K562 (cell line): Measurements from ENCODE around the gene MED17.

Experiments used
- CEBPB ChIP-seq: fragments of 450-650 bp; IDR thresholded peaks from 2 replicates; pipeline ENCODE4 v1.6.1; 2016; ENCODE audit warnings: missing genetic modification characterization, missing compliant biosample characterization
- EZH2 ChIP-seq: IDR thresholded peaks from 2 replicates; pipeline ENCODE4 v1.6.1; 2012; ENCODE audit warnings: low read depth, mild to moderate bottlenecking, inconsistent platforms, low read length, borderline replicate concordance
- FOXA3 ChIP-seq, 2 experiments: fragments of 450-650 bp in 1 of 2; sonication (generic) in 1 of 2; formaldehyde crosslinking; IDR thresholded peaks in 1 of 2; conservative IDR thresholded peaks in 1 of 2; 2 replicates each; pipeline versions ENCODE4 v1.4.0 to v1.8.0; 2020 to 2022; ENCODE audit warnings: mild to moderate bottlenecking in 2 of 2, missing genetic modification reagents in 1 of 2
- HEY1 ChIP-seq: fragments of 250-450 bp; sonication (Bioruptor Pico); IDR thresholded peaks from 2 replicates; pipeline ENCODE4 v1.5.0; 2020; ENCODE audit warnings: mild to moderate bottlenecking, moderate library complexity, borderline replicate concordance
- KLF1 ChIP-seq: fragments of 450-650 bp; IDR thresholded peaks from 2 replicates; pipeline ENCODE4 v1.6.1; 2016; ENCODE audit warnings: missing genetic modification characterization, missing compliant biosample characterization

- TF ChIP-seq EZH2 (no peak), KLF1 (tag) (no peak), FOXA3 (CRISPR knock-in tag; conservative IDR thresholded peaks at IDR 0.05 in 1 of 2, IDR thresholded peaks at IDR 0.05 in 1 of 2) (no peak), HEY1 (no peak), CEBPB (tag) (no peak)
These were observed 20.8 kb downstream of the MED17 start for GRCh38 chr11:93804879-93805278.
